Cerebellar nuclear complex (tissue), 1 donor: ENCODE data around the gene MX1.
"Not testable (repeated sequence)": the region's sequence is repeated elsewhere in the genome, so short reads cannot be mapped to it uniquely, and the experiment has no call there.

Experiments used
- DNase-seq, 2 experiments: peaks; one replicate each; lab custom pipeline; 2025; lab: John Stamatoyannopoulos, UW

The MX1 gene

GRCh38 chr21:41407541-41408460, 18.2 kb upstream of the MX1 start:
- DNase-seq, result no peak

GRCh38 chr21:41410361-41410760, 15.7 kb upstream of the MX1 start:
- DNase-seq, result no peak

- DNase-seq, result no peak
Observed at GRCh38 chr21:41410767-41411448, 15.1 kb upstream of the MX1 start.

GRCh38 chr21:41411449-41412089, 14.5 kb upstream of the MX1 start:
- no peak for DNase-seq

- not testable (repeated sequence) for DNase-seq
Observed at GRCh38 chr21:41417505-41417904, 8.5 kb upstream of the MX1 start.

GRCh38 chr21:41418393-41418792, 7.6 kb upstream of the MX1 start:
- no peak for DNase-seq

GRCh38 chr21:41418956-41419680, 6.9 kb upstream of the MX1 start:
- DNase-seq, result no peak

- no peak for DNase-seq
Observed at GRCh38 chr21:41419921-41420862, 5.8 kb upstream of the MX1 start.

GRCh38 chr21:41420998-41421397, 5.0 kb upstream of the MX1 start:
- not testable (repeated sequence) for DNase-seq

- DNase-seq, result no peak
Observed at GRCh38 chr21:41422546-41423304, 3.3 kb upstream of the MX1 start.

GRCh38 chr21:41423305-41423636, 2.8 kb upstream of the MX1 start:
- not testable (repeated sequence) for DNase-seq

GRCh38 chr21:41425588-41425953, 468 bp upstream of the MX1 start:
- DNase-seq, result no peak

GRCh38 chr21:41426676-41427404, 801 bp downstream of the MX1 start:
- no peak for DNase-seq

- no peak for DNase-seq
Observed at GRCh38 chr21:41427556-41427955, 1.5 kb downstream of the MX1 start.

GRCh38 chr21:41428311-41428710, 2.3 kb downstream of the MX1 start:
- DNase-seq, result no peak

- no peak for DNase-seq
Observed at GRCh38 chr21:41428847-41429246, 2.8 kb downstream of the MX1 start.

- no peak for DNase-seq
Observed at GRCh38 chr21:41429305-41429704, 3.3 kb downstream of the MX1 start.

GRCh38 chr21:41429925-41430491, 4.0 kb downstream of the MX1 start:
- DNase-seq, result no peak

- DNase-seq, result no peak
Observed at GRCh38 chr21:41431788-41432548, 5.9 kb downstream of the MX1 start.
